Measurements from ENCODE around the gene ABR.

ABR gene

DNA sequence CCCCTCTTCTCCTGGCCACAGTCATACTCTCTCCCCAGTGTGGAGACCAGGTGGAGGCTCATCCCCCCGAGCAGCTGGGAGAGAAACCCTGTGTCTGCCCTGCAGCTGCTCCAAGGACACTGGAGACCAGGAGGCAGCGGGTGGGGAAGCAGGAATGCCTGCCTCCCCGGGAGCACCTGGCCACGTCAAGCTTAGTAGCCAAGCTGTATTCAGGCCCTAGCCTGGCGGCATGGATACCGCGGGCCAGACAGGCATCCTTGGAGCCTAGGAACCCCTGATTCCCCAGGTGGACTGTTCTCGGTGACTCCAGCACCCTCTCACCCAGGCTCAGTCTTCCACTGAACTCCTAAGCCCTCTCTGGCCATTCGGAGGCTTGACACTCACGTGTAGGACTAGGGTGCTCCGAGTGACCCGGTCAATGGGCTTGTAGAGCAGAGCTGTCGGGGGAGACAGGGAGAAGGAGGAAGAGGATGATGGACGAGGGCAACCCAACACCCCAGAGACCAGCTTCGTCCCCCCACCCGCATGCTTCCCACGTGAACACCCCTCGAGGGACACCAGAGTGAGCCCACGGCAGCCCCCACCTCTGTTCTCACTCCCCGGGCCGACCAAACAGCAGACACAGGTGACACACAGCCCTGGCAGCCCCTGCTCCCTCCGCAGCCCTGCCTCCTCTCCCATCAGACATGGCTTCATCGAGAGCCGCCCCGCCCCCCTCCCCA is 106.4 kb downstream of the ABR start:
- DNase-seq: no peak
- TF ChIP-seq, protein P1, sequence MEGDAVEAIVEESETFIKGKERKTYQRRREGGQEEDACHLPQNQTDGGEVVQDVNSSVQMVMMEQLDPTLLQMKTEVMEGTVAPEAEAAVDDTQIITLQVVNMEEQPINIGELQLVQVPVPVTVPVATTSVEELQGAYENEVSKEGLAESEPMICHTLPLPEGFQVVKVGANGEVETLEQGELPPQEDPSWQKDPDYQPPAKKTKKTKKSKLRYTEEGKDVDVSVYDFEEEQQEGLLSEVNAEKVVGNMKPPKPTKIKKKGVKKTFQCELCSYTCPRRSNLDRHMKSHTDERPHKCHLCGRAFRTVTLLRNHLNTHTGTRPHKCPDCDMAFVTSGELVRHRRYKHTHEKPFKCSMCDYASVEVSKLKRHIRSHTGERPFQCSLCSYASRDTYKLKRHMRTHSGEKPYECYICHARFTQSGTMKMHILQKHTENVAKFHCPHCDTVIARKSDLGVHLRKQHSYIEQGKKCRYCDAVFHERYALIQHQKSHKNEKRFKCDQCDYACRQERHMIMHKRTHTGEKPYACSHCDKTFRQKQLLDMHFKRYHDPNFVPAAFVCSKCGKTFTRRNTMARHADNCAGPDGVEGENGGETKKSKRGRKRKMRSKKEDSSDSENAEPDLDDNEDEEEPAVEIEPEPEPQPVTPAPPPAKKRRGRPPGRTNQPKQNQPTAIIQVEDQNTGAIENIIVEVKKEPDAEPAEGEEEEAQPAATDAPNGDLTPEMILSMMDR (IDR thresholded peaks at IDR 0.05; ENCODE audit: borderline replicate concordance, extremely low read depth, low read length, poor library complexity, severe bottlenecking): no peak
- TF ChIP-seq EZH2 (IDR thresholded peaks at IDR 0.05; ENCODE audit: borderline replicate concordance, low read depth, low read length, severe bottlenecking): no peak
- Histone ChIP-seq H2AFZ (ENCODE audit: low read depth, low read length) (no peak overlapping the region), H3K79me2 (ENCODE audit: insufficient read depth, low read length) (no peaks in the 10 kb centered on the region), H3K9ac (ENCODE audit: low read depth, low read length) (no peak overlapping the region), H3K27ac (ENCODE audit: low read length) (no peak overlapping the region), H3K4me1 (ENCODE audit: insufficient read depth, low read length) (no peaks in the 10 kb centered on the region), H3K36me3 (ENCODE audit: insufficient read depth, low read length) (peaks cover 38% of the 10 kb centered on the region), H3K4me3 (ENCODE audit: low read depth in 1 of 2, low read length in 2 of 2) (no peak overlapping the region), H3K4me2 (ENCODE audit: insufficient read depth, low read length) (no peak overlapping the region), H3K27me3 (ENCODE audit: insufficient read depth, low read length, poor library complexity) (no peaks in the 10 kb centered on the region), H3K9me3 (ENCODE audit: insufficient read depth, low read length, severe bottlenecking) (no peaks in the 10 kb centered on the region), H4K20me1 (ENCODE audit: insufficient read depth, low read length) (no peaks in the 10 kb centered on the region)
- ATAC-seq (ENCODE audit: insufficient read depth, low read depth): no peak

DNA sequence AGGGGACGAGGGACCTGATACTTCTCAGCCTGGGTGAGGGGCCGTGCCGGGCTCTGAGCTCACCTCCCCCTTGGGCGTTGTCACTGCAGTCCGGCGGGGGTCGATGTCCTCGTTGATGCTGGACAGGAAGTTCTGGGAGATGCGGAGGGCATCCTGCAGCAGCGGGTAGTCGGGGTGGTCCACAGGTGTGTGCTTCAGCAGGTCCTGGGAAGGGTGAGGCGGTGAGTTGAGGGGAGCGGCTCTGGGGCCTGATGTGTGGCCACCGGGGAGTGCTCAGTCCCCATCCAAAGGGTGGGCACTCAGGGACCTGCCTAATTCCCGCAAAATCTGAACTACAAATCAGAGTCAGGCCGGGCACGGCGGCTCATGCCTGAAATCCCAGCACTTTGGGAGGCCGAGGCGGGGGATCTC is 107.2 kb downstream of the ABR start:
- no peak for TF ChIP-seq EZH2 (IDR thresholded peaks at IDR 0.05; ENCODE audit: borderline replicate concordance, low read depth, low read length, severe bottlenecking)
- TF ChIP-seq, protein P1 (IDR thresholded peaks at IDR 0.05; ENCODE audit: borderline replicate concordance, extremely low read depth, low read length, poor library complexity, severe bottlenecking): no peak
- no peak overlapping the region for H3K27ac ChIP-seq (ENCODE audit: low read length)
- no peak overlapping the region for H3K4me3 ChIP-seq (ENCODE audit: low read depth in 1 of 2, low read length in 2 of 2)
- H2AFZ ChIP-seq (ENCODE audit: low read depth, low read length): no peak overlapping the region
- no peaks in the 10 kb centered on the region for H4K20me1 ChIP-seq (ENCODE audit: insufficient read depth, low read length)
- peaks cover 45% of the 10 kb centered on the region for H3K36me3 ChIP-seq (ENCODE audit: insufficient read depth, low read length)
- no peak overlapping the region for H3K4me2 ChIP-seq (ENCODE audit: insufficient read depth, low read length)
- DNase-seq: no peak
- H3K79me2 ChIP-seq (ENCODE audit: insufficient read depth, low read length): no peaks in the 10 kb centered on the region
- ATAC-seq (ENCODE audit: insufficient read depth, low read depth): no peak
- no peaks in the 10 kb centered on the region for H3K9me3 ChIP-seq (ENCODE audit: insufficient read depth, low read length, severe bottlenecking)
- H3K9ac ChIP-seq (ENCODE audit: low read depth, low read length): no peak overlapping the region
- no peaks in the 10 kb centered on the region for H3K4me1 ChIP-seq (ENCODE audit: insufficient read depth, low read length)
- no peaks in the 10 kb centered on the region for H3K27me3 ChIP-seq (ENCODE audit: insufficient read depth, low read length, poor library complexity)

DNA sequence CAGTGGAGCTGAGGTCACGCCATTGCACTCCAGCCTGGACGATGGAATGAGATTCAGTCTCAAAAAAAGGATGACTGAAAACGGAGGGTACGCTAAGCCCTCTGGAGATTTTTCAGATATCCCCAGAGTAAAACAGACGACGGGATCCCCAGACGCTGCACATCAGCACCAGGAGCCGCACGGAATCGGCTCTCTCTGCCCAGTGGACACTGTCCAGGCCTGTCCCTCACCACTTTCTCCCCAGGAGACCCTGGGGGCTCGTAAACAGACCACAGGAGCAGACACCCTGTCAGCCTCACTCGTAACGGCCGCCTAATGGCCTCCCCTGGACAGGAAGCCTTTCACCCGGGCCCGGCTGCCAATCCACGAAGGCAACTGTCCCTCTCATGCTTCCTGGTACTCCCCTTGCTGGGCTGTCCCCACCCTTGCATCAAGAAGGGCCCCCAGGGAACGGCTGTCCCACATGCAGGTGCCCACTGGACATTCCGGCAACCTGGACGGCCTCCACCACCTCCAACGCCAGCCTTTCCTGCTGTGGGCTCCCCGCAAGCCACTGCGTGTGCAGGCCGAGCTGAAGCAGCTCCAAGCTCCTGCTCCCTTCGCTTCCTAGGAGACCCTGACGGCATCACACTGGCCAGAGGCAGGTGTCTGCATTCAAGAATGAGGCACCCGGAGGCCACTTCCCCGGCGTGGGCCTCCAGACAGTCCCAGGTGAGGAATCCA is 108.5 kb downstream of the ABR start:
- Histone ChIP-seq H3K9ac (ENCODE audit: low read depth, low read length) (no peak overlapping the region), H3K27ac (ENCODE audit: low read length) (no peak overlapping the region), H4K20me1 (ENCODE audit: insufficient read depth, low read length) (no peaks in the 10 kb centered on the region), H3K9me3 (ENCODE audit: insufficient read depth, low read length, severe bottlenecking) (no peaks in the 10 kb centered on the region), H3K27me3 (ENCODE audit: insufficient read depth, low read length, poor library complexity) (no peaks in the 10 kb centered on the region), H2AFZ (ENCODE audit: low read depth, low read length) (no peak overlapping the region), H3K4me3 (ENCODE audit: low read depth in 1 of 2, low read length in 2 of 2) (no peak overlapping the region), H3K4me2 (ENCODE audit: insufficient read depth, low read length) (no peak overlapping the region), H3K4me1 (ENCODE audit: insufficient read depth, low read length) (no peaks in the 10 kb centered on the region), H3K79me2 (ENCODE audit: insufficient read depth, low read length) (no peaks in the 10 kb centered on the region), H3K36me3 (ENCODE audit: insufficient read depth, low read length) (peaks cover 57% of the 10 kb centered on the region)
- no peak for DNase-seq
- ATAC-seq (ENCODE audit: insufficient read depth, low read depth): no peak
- no peak for TF ChIP-seq EZH2 (IDR thresholded peaks at IDR 0.05; ENCODE audit: borderline replicate concordance, low read depth, low read length, severe bottlenecking)
- TF ChIP-seq, protein P1 (IDR thresholded peaks at IDR 0.05; ENCODE audit: borderline replicate concordance, extremely low read depth, low read length, poor library complexity, severe bottlenecking): no peak

Measured in DND-41 (cell line).